ENCODE data around the gene ZC3H12A. TPM values are rescaled to one million over a fixed set of nuclear protein-coding genes. Genes with fewer than 3 reads are reported as not detected.

Gene ZC3H12A
- polyA plus RNA-seq, 3 donors, result 1.8 to 3.4 (median 1.9) TPM

- no peak for DNase-seq (ENCODE audit: extremely low read depth in 1 of 11, low read depth in 9 of 11, low spot score in 4 of 11)
Measured at GRCh38 chr1:37475380-37476086, 1.2 kb downstream of the ZC3H12A start.

- no peak for DNase-seq (ENCODE audit: extremely low read depth in 1 of 11, low read depth in 9 of 11, low spot score in 4 of 11)
Measured at GRCh38 chr1:37476087-37476452, 1.7 kb downstream of the ZC3H12A start.

DNA sequence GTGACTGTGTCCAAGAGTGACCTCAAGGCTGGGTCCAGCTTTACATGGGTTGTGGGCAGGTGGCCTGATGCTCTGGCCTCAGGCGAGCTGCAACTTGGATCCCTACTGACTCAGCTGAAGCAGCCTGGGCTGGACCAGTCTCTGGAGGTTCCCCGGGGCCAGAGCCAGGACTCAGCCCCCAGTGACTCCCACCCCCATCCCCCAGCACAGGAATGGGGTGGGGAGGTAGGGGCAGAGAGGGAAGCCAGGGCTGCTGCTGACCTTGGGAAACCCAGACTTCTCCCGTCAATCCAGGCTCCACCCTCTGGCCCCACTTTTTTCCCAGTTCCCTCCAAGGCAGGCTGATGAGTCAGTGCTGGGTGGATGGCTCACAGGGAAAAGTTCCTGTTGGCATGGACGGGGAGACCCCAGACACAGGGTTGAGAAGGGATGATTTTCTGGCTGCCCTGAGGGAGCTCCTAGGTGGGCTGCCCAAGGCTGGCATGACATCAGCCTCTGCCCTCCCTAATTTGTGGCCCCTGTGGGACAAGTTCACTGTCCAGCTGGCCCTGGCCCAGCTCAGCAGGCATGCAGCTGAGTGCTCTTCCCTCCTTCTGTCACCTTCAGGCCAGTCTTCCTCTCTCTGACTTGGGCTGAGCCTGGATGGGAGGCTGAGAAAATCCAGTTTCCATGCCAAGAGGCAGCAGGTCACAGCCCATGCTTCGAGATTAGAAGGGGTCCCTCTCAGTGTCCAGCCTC is 2.2 kb downstream of the ZC3H12A start:
- no peak for DNase-seq (ENCODE audit: extremely low read depth in 1 of 11, low read depth in 9 of 11, low spot score in 4 of 11)

- no peak for DNase-seq (ENCODE audit: extremely low read depth in 1 of 11, low read depth in 9 of 11, low spot score in 4 of 11)
Measured at GRCh38 chr1:37477198-37477931, 3.0 kb downstream of the ZC3H12A start.

DNA sequence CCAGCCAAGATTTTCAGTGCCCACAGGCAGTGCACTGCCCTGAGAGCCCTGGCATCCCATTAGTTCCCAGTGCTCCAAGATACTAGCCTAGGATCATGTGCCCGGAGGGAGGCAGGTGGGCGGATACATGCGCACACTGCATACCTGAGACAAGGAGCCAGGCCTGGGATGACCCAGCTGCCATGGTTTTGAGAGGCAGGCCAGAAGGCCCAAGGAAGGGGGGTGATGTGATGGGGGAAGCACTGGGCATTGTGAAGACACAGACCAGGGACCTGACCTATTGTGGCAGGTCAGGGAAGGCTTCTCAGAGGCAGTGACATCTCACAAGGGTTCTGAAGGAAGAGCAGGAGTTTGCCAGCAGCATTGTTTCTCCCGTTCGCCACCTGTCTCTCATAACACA is 3.6 kb downstream of the ZC3H12A start:
- DNase-seq (ENCODE audit: extremely low read depth in 1 of 11, low read depth in 9 of 11, low spot score in 4 of 11), result no peak

- no peak for DNase-seq (ENCODE audit: extremely low read depth in 1 of 11, low read depth in 9 of 11, low spot score in 4 of 11)
Measured at GRCh38 chr1:37478451-37478881, 4.1 kb downstream of the ZC3H12A start.

DNA sequence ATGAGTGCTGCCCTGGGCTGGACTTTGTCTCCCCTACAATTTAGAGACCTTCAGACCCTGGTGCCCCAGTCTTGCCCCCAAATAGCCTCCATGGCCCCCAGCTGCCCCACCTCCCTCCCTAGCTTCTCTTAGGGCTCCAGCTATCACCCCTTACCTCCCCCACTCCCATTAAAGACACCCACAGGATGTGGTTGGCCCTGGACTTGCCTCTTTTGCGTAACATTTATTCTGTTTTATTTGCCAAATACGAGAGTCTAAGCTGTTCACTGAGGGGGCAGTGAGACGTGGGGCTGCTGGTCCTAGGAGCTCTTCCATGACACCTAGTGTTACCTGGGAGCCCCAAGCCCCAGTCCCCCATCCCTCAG is 4.5 kb downstream of the ZC3H12A start:
- no peak for DNase-seq (ENCODE audit: extremely low read depth in 1 of 11, low read depth in 9 of 11, low spot score in 4 of 11)

DNA sequence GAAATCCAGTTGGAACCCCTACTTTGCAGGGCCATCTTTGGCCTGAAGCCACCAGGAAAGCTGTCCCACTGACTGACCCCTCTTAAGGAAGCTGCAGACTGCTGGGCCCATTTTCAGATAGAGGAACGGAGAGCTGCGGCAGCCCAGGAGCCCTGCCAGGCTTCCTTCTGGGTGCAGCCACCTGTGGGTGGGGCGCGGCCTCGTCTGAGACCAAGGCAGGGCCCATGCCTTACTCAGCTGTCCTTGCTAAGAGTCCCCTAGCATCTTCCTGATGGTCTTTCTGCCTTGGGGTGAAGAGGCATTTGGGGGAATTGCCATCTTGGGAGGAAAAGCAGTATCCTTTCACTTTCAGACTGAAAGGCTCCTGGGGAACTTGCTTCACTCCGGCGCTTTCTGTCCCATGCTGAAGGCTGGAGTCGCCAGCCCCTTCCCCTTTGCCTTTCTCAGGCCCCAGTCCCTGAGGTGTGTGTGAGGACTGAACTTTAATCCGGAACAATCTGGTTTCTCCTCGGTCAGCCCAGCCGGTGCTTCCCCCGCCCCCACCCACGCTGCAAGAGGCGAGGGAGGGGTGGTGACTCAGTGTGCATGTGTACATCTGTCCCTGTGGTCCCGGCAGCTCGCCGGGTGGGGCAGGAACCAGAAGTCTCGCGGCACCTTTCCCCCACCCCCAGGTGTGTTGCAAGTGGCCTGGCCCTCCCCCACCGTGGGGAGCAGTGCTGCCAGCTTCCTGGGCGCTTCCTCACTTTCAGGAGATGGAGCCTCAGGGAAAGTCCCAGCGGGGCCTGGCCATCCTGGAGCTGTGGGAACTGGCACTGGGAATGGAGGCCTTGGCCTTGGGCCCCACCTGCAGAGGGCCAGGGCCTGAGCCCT is 5.1 kb downstream of the ZC3H12A start:
- DNase-seq (ENCODE audit: extremely low read depth in 1 of 11, low read depth in 9 of 11, low spot score in 4 of 11), result peak in 1 of 11 donors; percentile 33

- DNase-seq (ENCODE audit: extremely low read depth in 1 of 11, low read depth in 9 of 11, low spot score in 4 of 11), result no peak
Measured at GRCh38 chr1:37480125-37480466, 5.7 kb downstream of the ZC3H12A start.

GRCh38 chr1:37480581-37481288 is 6.4 kb downstream of the ZC3H12A start:
- no peak for DNase-seq (ENCODE audit: extremely low read depth in 1 of 11, low read depth in 9 of 11, low spot score in 4 of 11)

GRCh38 chr1:37481289-37482003 is 7.1 kb downstream of the ZC3H12A start:
- DNase-seq (ENCODE audit: extremely low read depth in 1 of 11, low read depth in 9 of 11, low spot score in 4 of 11), result no peak

DNA sequence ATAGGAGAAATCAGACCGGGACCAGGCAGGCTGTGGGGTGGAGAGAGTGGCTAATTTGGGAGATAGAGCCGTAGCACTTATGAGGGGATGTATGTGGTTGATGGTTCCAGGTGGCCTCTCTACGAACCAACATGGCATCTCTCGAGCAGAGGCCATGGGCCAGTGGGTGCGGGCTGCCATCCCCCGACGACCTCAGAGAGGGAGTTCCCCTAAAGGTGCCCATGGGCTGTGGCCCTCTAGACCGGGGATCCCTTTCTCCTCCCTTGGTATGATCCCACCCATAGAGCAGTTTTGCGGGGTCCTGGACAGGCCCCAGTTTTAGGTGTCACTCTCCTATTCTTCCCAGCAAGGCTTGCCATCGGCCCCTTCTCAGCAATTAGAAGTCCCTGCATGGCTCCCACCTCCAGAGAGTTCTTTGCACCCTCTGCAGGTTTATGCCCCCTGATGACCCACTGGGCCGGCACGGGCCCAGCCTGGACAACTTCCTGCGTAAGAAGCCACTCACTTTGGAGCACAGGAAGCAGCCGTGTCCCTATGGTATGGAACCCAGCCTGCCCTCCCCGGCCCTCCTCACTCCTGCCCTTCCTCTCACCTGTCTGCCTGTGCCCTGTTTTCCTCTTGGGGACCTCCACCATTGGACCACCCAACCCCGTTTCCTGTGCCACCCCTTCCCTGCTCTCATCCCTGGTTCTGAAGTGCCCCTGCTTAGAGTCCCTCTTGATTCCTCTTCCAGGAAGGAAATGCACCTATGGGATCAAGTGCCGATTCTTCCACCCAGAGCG is 7.8 kb downstream of the ZC3H12A start:
- DNase-seq (ENCODE audit: extremely low read depth in 1 of 11, low read depth in 9 of 11, low spot score in 4 of 11), result no peak

- no peak for DNase-seq (ENCODE audit: extremely low read depth in 1 of 11, low read depth in 9 of 11, low spot score in 4 of 11)
Measured at GRCh38 chr1:37482796-37483744, 8.7 kb downstream of the ZC3H12A start.

DNA sequence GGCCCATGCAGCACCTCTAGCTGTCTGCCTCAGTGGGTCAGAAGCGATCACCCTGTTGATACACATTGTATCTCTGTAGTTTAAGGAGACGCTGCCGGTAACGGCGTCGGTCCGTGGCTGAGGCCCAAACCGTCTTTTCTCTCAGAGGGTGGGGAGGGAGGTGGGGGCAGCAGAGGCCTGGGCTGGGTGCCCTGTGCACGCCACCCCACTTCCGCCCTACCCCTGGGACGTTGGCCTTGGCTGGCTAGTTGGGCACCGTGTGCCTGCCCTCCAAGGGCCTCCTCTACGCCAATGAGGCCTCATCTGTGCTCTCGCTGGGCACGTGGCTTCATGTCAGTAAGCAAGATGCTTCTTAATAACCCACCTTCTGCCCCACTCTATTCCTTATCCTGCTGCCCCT is 9.4 kb downstream of the ZC3H12A start:
- DNase-seq (ENCODE audit: extremely low read depth in 1 of 11, low read depth in 9 of 11, low spot score in 4 of 11), result no peak

- DNase-seq (ENCODE audit: extremely low read depth in 1 of 11, low read depth in 9 of 11, low spot score in 4 of 11), result no peak
Measured at GRCh38 chr1:37484325-37485051, 10.1 kb downstream of the ZC3H12A start.

All from renal cortex interstitium (tissue), 11 donors.